ENCODE data around the gene RALB. TPM values are rescaled to one million over a fixed set of nuclear protein-coding genes. Genes with fewer than 3 reads are reported as not detected.

The RALB gene
- total RNA-seq, 1 donor from 2014 or later: 52.7 TPM

DNA sequence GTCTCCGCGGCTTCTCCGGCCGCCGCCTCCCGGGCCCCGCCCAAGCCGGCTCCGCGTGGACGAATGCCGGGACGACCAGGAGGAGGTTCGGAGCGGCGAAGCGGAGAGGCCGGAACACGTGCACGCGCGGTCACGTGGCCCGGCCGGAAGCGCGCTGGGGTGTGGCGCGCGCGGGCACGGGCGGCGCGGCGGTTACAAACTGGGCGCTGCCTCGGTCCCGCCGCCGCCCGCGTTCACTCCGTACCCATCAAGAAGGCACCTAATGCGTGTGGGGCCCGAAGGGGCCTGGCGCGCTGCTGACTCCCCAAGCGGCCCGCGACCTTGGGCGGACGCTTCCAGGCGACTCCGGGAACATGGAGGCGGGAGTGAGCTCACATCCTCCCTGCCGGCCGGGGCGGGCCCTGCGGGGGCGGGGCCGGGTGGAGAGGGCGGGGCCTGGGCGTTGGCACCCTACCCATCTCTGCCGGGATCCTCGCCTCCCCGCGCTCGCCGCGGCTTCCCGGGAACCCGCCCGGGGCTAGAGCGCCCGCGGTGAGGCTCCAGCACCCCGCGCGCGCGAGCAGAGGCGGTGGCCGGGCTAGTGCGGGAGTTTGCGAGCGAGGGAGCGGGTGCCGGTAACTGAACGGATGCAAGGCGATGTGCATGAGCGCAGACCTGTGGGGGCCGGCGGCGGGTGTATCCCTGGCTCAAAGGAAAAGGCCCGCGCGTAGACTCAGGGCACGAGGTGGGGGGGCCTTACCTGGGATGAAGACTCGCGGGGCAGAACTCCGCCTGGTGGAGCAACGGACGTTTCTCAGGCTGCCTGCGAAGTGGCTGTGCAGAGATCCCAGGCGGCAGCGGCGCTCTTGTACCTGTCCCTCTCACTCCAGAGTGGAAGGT, 29.4 kb upstream of the RALB start, which contains the start of gene TMEM185B:
Gene TMEM185B, minus strand, starts transcription at position 367 of the 879 bp plus-strand sequence. CDS start 424 bp downstream, outside the sequence.
- peaks cover 5% of the 10 kb centered on the region for H3K36me3 ChIP-seq (ENCODE audit: control insufficient read depth, insufficient read depth, low read length)
- peak within 1 kb of the TSS; percentile 49 for H3K4me3 ChIP-seq (ENCODE audit: low read depth, low read length)
- no peaks in the 10 kb centered on the region for H3K27me3 ChIP-seq (ENCODE audit: control insufficient read depth, insufficient read depth, low read length)
- DNase-seq (ENCODE audit: low read depth) (peak; percentile 62), FAIRE-seq (no peak)
- TF ChIP-seq, protein P1, sequence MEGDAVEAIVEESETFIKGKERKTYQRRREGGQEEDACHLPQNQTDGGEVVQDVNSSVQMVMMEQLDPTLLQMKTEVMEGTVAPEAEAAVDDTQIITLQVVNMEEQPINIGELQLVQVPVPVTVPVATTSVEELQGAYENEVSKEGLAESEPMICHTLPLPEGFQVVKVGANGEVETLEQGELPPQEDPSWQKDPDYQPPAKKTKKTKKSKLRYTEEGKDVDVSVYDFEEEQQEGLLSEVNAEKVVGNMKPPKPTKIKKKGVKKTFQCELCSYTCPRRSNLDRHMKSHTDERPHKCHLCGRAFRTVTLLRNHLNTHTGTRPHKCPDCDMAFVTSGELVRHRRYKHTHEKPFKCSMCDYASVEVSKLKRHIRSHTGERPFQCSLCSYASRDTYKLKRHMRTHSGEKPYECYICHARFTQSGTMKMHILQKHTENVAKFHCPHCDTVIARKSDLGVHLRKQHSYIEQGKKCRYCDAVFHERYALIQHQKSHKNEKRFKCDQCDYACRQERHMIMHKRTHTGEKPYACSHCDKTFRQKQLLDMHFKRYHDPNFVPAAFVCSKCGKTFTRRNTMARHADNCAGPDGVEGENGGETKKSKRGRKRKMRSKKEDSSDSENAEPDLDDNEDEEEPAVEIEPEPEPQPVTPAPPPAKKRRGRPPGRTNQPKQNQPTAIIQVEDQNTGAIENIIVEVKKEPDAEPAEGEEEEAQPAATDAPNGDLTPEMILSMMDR (IDR thresholded peaks at IDR 0.05; ENCODE audit: insufficient read depth, low read length, severe bottlenecking): peak; percentile 69

DNA sequence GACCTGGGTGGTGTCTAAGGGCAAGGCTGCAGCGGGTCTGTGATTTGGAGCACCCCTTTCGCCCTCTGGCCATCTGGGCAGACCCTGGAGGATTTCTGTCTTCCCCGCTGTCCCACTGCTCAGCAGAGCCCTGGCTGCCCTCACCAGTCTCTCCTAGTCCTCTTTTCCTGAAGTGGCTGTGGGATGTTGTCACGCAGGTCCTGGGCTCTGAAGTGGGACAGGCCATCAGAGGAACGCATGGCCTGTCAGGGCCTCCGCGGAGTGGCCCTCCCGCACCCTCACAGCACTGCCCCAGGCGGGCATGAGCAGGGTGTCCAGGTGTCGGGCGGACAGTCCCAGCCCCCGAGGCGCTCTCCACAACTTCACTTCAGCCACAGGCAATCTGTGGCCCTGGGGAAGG, 28.4 kb upstream of the RALB start:
- FAIRE-seq (no peak), DNase-seq (ENCODE audit: low read depth) (no peak)
- peaks cover 5% of the 10 kb centered on the region for H3K36me3 ChIP-seq (ENCODE audit: control insufficient read depth, insufficient read depth, low read length)
- H3K27me3 ChIP-seq (ENCODE audit: control insufficient read depth, insufficient read depth, low read length): no peaks in the 10 kb centered on the region
- TF ChIP-seq, protein P1 (IDR thresholded peaks at IDR 0.05; ENCODE audit: insufficient read depth, low read length, severe bottlenecking): no peak
- H3K4me3 ChIP-seq (ENCODE audit: low read depth, low read length): no peak overlapping the region

DNA sequence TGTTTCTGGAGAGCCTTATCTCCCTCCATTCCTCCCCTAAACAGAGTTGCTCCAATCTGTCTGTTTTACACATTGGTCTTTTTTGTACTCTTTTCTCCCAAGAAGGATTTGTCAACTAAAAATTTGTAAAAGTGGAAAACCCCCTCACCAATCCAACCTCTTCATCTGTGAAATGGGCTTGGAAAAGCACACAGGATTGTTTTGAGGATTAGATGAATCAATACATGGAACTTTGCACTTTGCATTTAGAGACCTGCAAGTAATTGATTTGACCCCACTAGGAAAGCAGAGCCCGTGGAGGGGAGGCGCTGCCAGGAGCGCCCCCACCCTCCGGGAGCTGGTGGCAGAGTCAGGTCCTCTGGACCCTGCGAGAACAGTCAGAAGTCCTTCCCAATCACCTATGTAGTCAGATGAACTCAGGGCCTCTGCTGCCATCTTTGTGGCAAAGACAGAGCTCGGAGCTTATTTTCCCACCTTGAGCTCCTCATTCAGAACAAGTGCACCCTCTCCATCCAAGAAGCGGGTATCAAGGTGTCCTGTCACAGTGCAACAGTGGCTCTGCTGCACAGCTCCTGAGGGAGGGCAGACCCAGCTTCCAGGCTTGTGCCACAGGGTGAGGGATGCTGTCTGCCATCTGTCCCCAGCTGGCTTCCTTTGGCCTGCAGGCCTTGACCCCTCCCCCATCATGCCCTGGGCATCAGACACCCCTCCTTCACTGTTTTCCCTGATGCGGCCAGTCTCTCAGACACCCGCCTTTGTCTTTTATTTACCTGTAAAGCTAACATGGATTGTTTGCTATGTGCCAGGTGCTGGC, 27.7 kb upstream of the RALB start:
- FAIRE-seq (no peak), DNase-seq (ENCODE audit: low read depth) (no peak)

DNA sequence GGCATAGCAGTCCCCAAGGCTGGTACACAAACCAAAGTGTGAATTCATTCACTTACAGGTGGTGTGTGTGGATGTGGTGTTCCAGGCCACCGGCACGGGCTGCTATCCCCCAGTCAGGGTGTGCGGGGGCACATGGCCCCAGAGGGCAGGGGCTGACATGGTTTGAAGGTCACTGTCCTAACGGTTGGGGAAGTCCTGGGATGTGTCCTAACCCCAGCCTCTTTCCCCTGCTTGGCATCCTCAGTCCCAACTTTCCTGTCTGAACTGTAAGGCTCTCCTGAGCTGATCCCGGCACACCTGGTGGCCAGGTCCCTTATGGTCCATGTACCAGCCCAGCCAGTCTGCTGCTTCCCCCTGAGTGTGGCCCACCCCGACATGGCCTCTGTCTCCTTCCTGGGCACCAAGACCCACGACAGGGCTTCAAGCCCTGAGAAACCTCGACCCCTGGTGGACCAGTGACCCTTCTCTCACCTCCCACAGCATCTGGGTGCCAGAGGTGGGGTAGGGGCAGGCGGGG, 27.0 kb upstream of the RALB start:
- DNase-seq (ENCODE audit: low read depth) (no peak), FAIRE-seq (no peak)
- Histone ChIP-seq H3K4me3 (ENCODE audit: low read depth, low read length) (no peak overlapping the region), H3K36me3 (ENCODE audit: control insufficient read depth, insufficient read depth, low read length) (peaks cover 5% of the 10 kb centered on the region), H3K27me3 (ENCODE audit: control insufficient read depth, insufficient read depth, low read length) (no peaks in the 10 kb centered on the region)
- TF ChIP-seq, protein P1 (IDR thresholded peaks at IDR 0.05; ENCODE audit: insufficient read depth, low read length, severe bottlenecking): no peak

More for the DNA sequence above, 27.7 kb upstream of the RALB start:
- peaks cover 5% of the 10 kb centered on the region for H3K36me3 ChIP-seq (ENCODE audit: control insufficient read depth, insufficient read depth, low read length)
- H3K27me3 ChIP-seq (ENCODE audit: control insufficient read depth, insufficient read depth, low read length): no peaks in the 10 kb centered on the region
- no peak overlapping the region for H3K4me3 ChIP-seq (ENCODE audit: low read depth, low read length)
- TF ChIP-seq, protein P1 (IDR thresholded peaks at IDR 0.05; ENCODE audit: insufficient read depth, low read length, severe bottlenecking): no peak

DNA sequence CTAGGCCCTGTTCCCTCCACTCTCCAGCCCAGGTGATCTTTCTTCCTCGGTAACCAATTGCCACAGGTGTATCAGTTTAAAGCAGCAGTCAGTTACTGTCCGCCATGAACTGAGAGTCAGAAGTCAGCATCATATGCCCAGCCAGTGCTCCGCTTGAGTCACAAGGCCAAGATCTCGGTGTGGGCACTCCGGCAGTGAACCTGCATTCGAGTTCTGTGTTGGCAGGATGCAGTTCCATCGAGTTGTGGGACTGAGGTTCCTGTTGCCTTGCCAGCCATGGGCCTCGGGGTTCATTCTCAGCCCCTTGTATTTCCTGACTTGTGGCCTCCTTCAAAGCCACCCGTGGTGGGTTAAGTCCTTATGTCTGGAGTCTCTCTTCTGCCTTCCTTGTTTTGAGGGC, 26.3 kb upstream of the RALB start:
- FAIRE-seq (no peak), DNase-seq (ENCODE audit: low read depth) (no peak)
- Histone ChIP-seq H3K36me3 (ENCODE audit: control insufficient read depth, insufficient read depth, low read length) (peaks cover 5% of the 10 kb centered on the region), H3K27me3 (ENCODE audit: control insufficient read depth, insufficient read depth, low read length) (no peaks in the 10 kb centered on the region), H3K4me3 (ENCODE audit: low read depth, low read length) (no peak overlapping the region)
- TF ChIP-seq, protein P1 (IDR thresholded peaks at IDR 0.05; ENCODE audit: insufficient read depth, low read length, severe bottlenecking): no peak
